ENCODE data around the gene SMURF1. TPM values are rescaled to one million over a fixed set of nuclear protein-coding genes. Genes with fewer than 3 reads are reported as not detected.

The SMURF1 gene
- total RNA-seq, 1 donor from 2014 or later, result 35.0 TPM

GRCh38 chr7:98978672-98979071, 165.2 kb downstream of the SMURF1 start:
- no peak for ATAC-seq
- Histone ChIP-seq H3K4me1 (no peaks in the 10 kb centered on the region), H3K27ac (no peak overlapping the region), H3K4me3 (no peak overlapping the region), H3K27me3 (no peaks in the 10 kb centered on the region), H3K36me3 (peaks cover 100% of the 10 kb centered on the region), H3K9me3 (no peaks in the 10 kb centered on the region)
- TF ChIP-seq CTCF (IDR thresholded peaks at IDR 0.05), result no peak
- DNase-seq, result peak; percentile 41
- intact Hi-C loops (cut with DNase I), result loop anchor here (10.0 kb wide), 1 partner anchor 74 kb away; no protein-coding TSS in a partner anchor

Other genes with a start within 250 kb of the SMURF1 start
- gene KPNA7, start 64.0 kb upstream of the SMURF1 start, total RNA-seq, result 0.29 TPM
- not detected for gene MYH16, start 128.7 kb upstream of the SMURF1 start, total RNA-seq
- gene ARPC1A, start 181.8 kb upstream of the SMURF1 start, total RNA-seq, result 137 TPM
- gene ARPC1B, start 230.6 kb upstream of the SMURF1 start, total RNA-seq, result 219 TPM